Activated CD8-positive, alpha-beta memory T cell treated with anti-CD3 and anti-CD28 coated beads, Interleukin-2, amount 50 U/mL, for 24 hours (primary cell): ENCODE measurements around the gene NEURL1.
"Not testable (repeated sequence)": the region's sequence is repeated elsewhere in the genome, so short reads cannot be mapped to it uniquely, and the experiment has no call there.

Experiments
- DNase-seq: peaks from one replicate; pipeline ENCODE4 v3.0.0-alpha.2; 2020; ENCODE audit errors: extremely low read depth

Gene NEURL1

GRCh38 chr10:103493916-103494877, 692 bp downstream of the NEURL1 start:
- DNase-seq, result no peak

GRCh38 chr10:103495321-103495720, 1.8 kb downstream of the NEURL1 start:
- no peak for DNase-seq

- no peak for DNase-seq
Observed at GRCh38 chr10:103497161-103497915, 3.8 kb downstream of the NEURL1 start.

GRCh38 chr10:103498936-103499638, 5.6 kb downstream of the NEURL1 start:
- DNase-seq, result no peak

GRCh38 chr10:103499881-103500280, 6.4 kb downstream of the NEURL1 start:
- DNase-seq, result no peak

GRCh38 chr10:103500481-103500880, 7.0 kb downstream of the NEURL1 start:
- no peak for DNase-seq

GRCh38 chr10:103501186-103501585, 7.7 kb downstream of the NEURL1 start:
- no peak for DNase-seq

GRCh38 chr10:103502849-103503660, 9.6 kb downstream of the NEURL1 start:
- DNase-seq, result no peak

- DNase-seq, result not testable (repeated sequence)
Observed at GRCh38 chr10:103503777-103504176, 10.3 kb downstream of the NEURL1 start.

- DNase-seq, result no peak
Observed at GRCh38 chr10:103504181-103504783, 10.8 kb downstream of the NEURL1 start.

- DNase-seq, result no peak
Observed at GRCh38 chr10:103506061-103506460, 12.6 kb downstream of the NEURL1 start.

GRCh38 chr10:103507235-103508191, 14.0 kb downstream of the NEURL1 start:
- DNase-seq, result no peak

GRCh38 chr10:103510046-103510685, 16.7 kb downstream of the NEURL1 start:
- DNase-seq, result no peak

GRCh38 chr10:103510791-103511752, 17.6 kb downstream of the NEURL1 start:
- DNase-seq, result no peak

GRCh38 chr10:103512166-103512565, 18.7 kb downstream of the NEURL1 start:
- DNase-seq, result no peak

GRCh38 chr10:103512591-103513379, 19.3 kb downstream of the NEURL1 start:
- DNase-seq, result no peak

- no peak for DNase-seq
Observed at GRCh38 chr10:103513380-103514060, 20.0 kb downstream of the NEURL1 start.
